ENCODE data around the gene LIN28B.

LIN28B gene

DNA sequence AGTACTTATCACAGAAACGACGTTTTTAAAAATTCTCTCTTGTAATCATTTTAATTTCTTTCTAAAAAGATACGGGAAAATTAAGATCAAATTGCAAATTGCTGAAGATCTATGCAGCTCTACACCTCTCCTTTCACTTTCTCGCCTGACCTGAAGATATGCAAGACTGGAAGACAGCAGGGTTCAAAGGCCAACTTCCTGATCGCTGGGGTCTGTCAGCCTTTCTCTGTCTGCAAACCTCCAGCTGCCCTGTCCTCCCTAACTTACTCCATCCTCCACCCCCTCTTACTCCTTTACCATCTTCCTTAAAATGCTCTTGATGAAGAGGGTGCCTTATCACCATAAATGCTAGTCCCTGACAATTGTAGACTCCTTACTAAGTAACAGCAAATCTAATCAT, 159.2 kb downstream of the LIN28B start:
- no peak for DNase-seq

DNA sequence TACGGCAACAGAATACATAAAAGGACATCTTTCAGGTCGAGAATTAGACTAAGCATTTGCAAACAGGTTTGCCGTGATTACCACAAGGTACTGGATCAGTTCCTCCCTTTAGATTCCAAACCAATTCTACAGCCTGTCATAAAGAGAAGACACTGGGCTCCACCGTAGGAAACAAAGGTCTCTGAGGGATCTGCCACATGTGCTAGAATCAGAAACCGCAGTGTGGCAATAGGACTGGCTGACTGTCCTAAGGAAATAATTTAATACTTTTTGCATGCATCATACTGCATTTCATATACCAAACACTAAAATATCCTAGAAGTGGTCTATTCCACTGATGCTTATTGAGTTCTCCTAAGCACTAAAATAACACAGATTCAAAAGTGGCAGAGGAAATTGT, 163.7 kb downstream of the LIN28B start:
- DNase-seq = no peak

- no peak for DNase-seq
Observed at GRCh38 chr6:105121981-105122380, 165.1 kb downstream of the LIN28B start.

- DNase-seq = no peak
Observed at GRCh38 chr6:105122717-105123116, 165.8 kb downstream of the LIN28B start.
